Breast epithelium (tissue), 3 donors: Measurements from ENCODE around the gene FAAP20.

ENCODE experiments used
- POLR2A ChIP-seq: fragments of 450-650 bp; IDR thresholded peaks from one replicate; pipeline ENCODE4 v1.6.1; 2016; ENCODE audit warnings: antibody characterized with exemption, mild to moderate bottlenecking, moderate library complexity
- POLR2AphosphoS5 ChIP-seq, 3 donors: sonication (generic); formaldehyde crosslinking; IDR thresholded peaks; one replicate each; pipeline ENCODE4 v1.6.1; 2017; ENCODE audit warnings: antibody characterized with exemption in 3 of 3
- TF ChIP-seq, protein P1 (sequence below), 3 donors: fragments of 450-650 bp; IDR thresholded peaks; one replicate each; pipeline ENCODE4 v1.5.1; 2016 to 2017; ENCODE audit warnings: antibody characterized with exemption in 3 of 3, mild to moderate bottlenecking in 3 of 3, moderate library complexity in 3 of 3

GRCh38 chr1:2151252-2151651, 43.3 kb downstream of the FAAP20 start:
- TF ChIP-seq, protein P1, sequence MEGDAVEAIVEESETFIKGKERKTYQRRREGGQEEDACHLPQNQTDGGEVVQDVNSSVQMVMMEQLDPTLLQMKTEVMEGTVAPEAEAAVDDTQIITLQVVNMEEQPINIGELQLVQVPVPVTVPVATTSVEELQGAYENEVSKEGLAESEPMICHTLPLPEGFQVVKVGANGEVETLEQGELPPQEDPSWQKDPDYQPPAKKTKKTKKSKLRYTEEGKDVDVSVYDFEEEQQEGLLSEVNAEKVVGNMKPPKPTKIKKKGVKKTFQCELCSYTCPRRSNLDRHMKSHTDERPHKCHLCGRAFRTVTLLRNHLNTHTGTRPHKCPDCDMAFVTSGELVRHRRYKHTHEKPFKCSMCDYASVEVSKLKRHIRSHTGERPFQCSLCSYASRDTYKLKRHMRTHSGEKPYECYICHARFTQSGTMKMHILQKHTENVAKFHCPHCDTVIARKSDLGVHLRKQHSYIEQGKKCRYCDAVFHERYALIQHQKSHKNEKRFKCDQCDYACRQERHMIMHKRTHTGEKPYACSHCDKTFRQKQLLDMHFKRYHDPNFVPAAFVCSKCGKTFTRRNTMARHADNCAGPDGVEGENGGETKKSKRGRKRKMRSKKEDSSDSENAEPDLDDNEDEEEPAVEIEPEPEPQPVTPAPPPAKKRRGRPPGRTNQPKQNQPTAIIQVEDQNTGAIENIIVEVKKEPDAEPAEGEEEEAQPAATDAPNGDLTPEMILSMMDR (IDR thresholded peaks at IDR 0.05): no peak
- TF ChIP-seq POLR2AphosphoS5 (IDR thresholded peaks at IDR 0.05) (no peak), POLR2A (no peak)
